ENCODE measurements around the gene IFRD2. TPM values are rescaled to one million over a fixed set of nuclear protein-coding genes. Genes with fewer than 3 reads are reported as not detected.

Gene IFRD2
- total and polyA plus RNA-seq, 2 of the 13 experiments (the other 11 are each of a cell fraction or from before 2014, with no cell fraction given), result 32.8 to 96.1 TPM

DNA sequence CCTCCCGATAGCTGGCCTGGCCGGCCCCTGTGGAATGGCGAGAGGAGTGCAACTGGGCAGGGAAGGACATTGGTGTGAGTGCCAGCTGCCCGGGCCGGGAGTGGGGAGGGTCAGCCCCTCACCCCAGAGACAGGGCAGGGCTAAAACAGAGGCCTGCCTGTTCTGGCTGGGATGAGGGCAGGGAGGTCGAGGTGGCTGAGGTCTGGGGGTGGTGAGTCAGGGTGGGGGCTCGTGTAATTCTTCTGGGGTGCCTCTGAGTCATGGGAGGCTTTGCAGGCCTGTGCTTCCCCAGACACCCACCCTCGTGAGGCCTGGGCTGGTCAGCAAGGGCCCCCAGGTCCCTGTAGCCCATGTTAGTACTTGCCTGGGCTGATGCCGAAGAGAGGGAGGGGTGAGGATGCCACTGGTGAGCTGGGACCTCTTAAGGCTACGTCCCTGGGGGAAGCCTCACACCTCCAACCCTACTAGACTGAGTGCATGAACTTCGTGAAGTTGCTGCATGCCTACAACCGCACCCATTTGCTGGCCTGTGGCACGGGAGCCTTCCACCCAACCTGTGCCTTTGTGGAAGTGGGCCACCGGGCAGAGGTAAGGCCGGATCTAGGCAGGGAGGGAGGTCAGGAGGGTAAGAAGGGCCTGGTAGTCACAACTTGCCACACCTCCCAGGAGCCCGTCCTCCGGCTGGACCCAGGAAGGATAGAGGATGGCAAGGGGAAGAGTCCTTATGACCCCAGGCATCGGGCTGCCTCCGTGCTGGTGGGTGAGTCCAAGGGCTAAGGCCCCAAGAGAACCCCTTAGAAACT is 21.6 kb downstream of the IFRD2 start (continued):
- TF ChIP-seq ELF3 (CRISPR knock-in tag; IDR thresholded peaks at IDR 0.05) (no peak), MEIS2 (CRISPR knock-in tag; IDR thresholded peaks at IDR 0.05) (no peak), POLR2G (IDR thresholded peaks at IDR 0.05; ENCODE audit: low read depth, low read length) (peak; percentile 35; the same call in 1 of the 2 replicates), RBFOX2 (IDR thresholded peaks at IDR 0.05; ENCODE audit: low read depth, low read length) (peak; percentile 70), ZFY (CRISPR knock-in tag; IDR thresholded peaks at IDR 0.05) (peak; percentile 16; the same call in 1 of the 2 replicates), GLI4 (CRISPR knock-in tag; IDR thresholded peaks at IDR 0.05; ENCODE audit: borderline replicate concordance) (peak; percentile 15; the same call in 1 of the 2 replicates), ZNF605 (CRISPR knock-in tag; IDR thresholded peaks at IDR 0.05) (peak; percentile 65; the same call in 1 of the 2 replicates), LCORL (IDR thresholded peaks at IDR 0.05) (no peak), LCORL (CRISPR knock-in tag; IDR thresholded peaks at IDR 0.05) (0 out of 2 replicates have a peak, but pooled peaks have one; percentile 19), PHF21A (CRISPR knock-in tag; IDR thresholded peaks at IDR 0.05) (0 out of 2 replicates have a peak, but pooled peaks have one; percentile 5), NR2C2 (CRISPR knock-in tag; IDR thresholded peaks at IDR 0.05; ENCODE audit: borderline replicate concordance) (0 out of 2 replicates have a peak, but pooled peaks have one; percentile 15), SAFB2 (CRISPR knock-in tag; IDR thresholded peaks at IDR 0.05; ENCODE audit: borderline replicate concordance, low read depth) (0 out of 2 replicates have a peak, but pooled peaks have one; percentile 39), SRSF1 (optimal IDR thresholded peaks at IDR 0.05; ENCODE audit: low read depth, low read length) (peak; percentile 64), FOSL2 (CRISPR knock-in tag; IDR thresholded peaks at IDR 0.05) (peak; percentile 16; the same call in 1 of the 2 replicates)
- TF ChIP-seq, protein P1, sequence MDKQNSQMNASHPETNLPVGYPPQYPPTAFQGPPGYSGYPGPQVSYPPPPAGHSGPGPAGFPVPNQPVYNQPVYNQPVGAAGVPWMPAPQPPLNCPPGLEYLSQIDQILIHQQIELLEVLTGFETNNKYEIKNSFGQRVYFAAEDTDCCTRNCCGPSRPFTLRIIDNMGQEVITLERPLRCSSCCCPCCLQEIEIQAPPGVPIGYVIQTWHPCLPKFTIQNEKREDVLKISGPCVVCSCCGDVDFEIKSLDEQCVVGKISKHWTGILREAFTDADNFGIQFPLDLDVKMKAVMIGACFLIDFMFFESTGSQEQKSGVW (CRISPR knock-in tag; IDR thresholded peaks at IDR 0.05; ENCODE audit: borderline replicate concordance), result 0 out of 2 replicates have a peak, but pooled peaks have one; percentile 15
- TF ChIP-seq, protein P2, sequence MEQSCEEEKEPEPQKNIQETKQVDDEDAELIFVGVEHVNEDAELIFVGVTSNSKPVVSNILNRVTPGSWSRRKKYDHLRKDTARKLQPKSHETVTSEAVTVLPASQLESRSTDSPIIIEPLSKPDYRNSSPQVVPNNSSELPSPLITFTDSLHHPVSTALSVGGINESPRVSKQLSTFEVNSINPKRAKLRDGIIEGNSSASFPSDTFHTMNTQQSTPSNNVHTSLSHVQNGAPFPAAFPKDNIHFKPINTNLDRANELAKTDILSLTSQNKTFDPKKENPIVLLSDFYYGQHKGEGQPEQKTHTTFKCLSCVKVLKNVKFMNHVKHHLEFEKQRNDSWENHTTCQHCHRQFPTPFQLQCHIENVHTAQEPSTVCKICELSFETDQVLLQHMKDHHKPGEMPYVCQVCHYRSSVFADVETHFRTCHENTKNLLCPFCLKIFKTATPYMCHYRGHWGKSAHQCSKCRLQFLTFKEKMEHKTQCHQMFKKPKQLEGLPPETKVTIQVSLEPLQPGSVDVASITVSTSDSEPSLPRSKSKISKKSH (CRISPR knock-in tag; IDR thresholded peaks at IDR 0.05; ENCODE audit: borderline replicate concordance), result peak; percentile 27; the same call in 1 of the 2 replicates
- TF ChIP-seq, protein P3, sequence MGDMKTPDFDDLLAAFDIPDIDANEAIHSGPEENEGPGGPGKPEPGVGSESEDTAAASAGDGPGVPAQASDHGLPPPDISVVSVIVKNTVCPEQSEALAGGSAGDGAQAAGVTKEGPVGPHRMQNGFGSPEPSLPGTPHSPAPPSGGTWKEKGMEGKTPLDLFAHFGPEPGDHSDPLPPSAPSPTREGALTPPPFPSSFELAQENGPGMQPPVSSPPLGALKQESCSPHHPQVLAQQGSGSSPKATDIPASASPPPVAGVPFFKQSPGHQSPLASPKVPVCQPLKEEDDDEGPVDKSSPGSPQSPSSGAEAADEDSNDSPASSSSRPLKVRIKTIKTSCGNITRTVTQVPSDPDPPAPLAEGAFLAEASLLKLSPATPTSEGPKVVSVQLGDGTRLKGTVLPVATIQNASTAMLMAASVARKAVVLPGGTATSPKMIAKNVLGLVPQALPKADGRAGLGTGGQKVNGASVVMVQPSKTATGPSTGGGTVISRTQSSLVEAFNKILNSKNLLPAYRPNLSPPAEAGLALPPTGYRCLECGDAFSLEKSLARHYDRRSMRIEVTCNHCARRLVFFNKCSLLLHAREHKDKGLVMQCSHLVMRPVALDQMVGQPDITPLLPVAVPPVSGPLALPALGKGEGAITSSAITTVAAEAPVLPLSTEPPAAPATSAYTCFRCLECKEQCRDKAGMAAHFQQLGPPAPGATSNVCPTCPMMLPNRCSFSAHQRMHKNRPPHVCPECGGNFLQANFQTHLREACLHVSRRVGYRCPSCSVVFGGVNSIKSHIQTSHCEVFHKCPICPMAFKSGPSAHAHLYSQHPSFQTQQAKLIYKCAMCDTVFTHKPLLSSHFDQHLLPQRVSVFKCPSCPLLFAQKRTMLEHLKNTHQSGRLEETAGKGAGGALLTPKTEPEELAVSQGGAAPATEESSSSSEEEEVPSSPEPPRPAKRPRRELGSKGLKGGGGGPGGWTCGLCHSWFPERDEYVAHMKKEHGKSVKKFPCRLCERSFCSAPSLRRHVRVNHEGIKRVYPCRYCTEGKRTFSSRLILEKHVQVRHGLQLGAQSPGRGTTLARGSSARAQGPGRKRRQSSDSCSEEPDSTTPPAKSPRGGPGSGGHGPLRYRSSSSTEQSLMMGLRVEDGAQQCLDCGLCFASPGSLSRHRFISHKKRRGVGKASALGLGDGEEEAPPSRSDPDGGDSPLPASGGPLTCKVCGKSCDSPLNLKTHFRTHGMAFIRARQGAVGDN (CRISPR knock-in tag; IDR thresholded peaks at IDR 0.05), result peak; percentile 70
- TF ChIP-seq, protein P4, sequence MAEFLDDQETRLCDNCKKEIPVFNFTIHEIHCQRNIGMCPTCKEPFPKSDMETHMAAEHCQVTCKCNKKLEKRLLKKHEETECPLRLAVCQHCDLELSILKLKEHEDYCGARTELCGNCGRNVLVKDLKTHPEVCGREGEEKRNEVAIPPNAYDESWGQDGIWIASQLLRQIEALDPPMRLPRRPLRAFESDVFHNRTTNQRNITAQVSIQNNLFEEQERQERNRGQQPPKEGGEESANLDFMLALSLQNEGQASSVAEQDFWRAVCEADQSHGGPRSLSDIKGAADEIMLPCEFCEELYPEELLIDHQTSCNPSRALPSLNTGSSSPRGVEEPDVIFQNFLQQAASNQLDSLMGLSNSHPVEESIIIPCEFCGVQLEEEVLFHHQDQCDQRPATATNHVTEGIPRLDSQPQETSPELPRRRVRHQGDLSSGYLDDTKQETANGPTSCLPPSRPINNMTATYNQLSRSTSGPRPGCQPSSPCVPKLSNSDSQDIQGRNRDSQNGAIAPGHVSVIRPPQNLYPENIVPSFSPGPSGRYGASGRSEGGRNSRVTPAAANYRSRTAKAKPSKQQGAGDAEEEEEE (CRISPR knock-in tag; IDR thresholded peaks at IDR 0.05; ENCODE audit: borderline replicate concordance), result peak; percentile 75; the same call in 1 of the 2 replicates
- TF ChIP-seq, protein P5, sequence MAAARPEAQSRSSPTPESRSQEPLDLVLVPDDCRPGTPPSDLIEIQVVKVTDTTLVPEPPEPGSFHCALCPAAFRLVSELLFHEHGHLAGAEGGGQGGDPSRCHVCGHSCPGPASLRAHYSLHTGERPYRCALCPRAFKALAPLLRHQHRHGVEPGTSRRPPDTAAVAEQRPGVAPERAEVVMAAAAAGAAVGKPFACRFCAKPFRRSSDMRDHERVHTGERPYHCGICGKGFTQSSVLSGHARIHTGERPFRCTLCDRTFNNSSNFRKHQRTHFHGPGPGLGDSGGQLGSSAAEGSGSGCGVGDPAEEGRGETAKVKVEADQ (CRISPR knock-in tag; IDR thresholded peaks at IDR 0.05; ENCODE audit: borderline replicate concordance), result no peak

All from HepG2 (cell line).